GM10266 (cell line): ENCODE measurements around the gene ARFGAP3.

Experiments used
- DNase-seq: peaks from one replicate; pipeline ENCODE4 v3.0.0; 2012; ENCODE audit errors: extremely low spot score
- TF ChIP-seq, protein P1 (sequence below): IDR thresholded peaks from 2 replicates; pipeline ENCODE4 v1.5.1; 2012; ENCODE audit warnings: mild to moderate bottlenecking, low read depth; ENCODE audit not compliant: control insufficient read depth, insufficient read depth; ENCODE audit errors: missing control alignments

ARFGAP3 gene

DNA sequence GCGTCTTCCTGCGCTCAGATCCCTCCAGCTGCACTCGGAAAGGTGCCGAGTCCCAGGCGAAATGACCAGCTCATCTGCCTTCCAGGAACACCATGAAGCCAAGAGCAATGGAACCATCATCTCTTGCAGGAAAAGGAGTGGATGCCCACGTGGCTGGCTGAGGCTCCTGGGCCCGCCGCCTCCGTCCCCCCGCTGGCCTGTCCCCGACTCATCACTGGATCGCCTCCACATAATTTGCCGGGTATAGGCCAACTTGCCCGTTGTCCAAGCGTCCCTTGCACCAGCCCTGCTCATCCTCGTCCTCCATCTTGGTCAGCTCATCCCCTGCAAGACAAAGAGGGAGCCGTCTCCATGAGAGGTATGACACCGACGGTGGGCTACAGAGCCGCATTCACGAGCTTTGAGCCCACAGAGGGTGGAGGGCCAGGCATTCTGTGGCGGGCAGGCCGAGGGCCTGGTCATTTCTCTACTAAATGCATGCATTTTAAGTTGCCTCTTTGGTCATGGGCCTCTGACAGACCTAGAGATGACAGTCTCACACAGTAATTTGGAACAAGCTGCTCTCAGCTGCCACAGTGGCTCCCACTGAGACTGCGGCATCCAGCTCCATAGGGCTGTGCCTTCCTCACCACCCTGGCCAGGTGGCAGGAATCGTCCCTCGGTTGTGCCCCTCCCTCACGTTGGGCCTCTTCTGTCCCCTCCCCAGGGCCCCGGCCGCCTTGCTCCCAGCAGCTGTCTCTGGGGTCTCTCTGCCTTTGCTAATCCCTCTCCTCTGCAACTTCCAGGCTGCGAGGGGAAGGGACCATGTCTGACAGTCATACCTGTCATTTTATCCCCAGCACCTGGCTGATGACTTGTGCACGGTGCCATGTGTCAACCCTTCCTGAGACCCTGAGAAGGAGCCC, 14.3 kb upstream of the ARFGAP3 start:
- DNase-seq = no peak
- TF ChIP-seq, protein P1, sequence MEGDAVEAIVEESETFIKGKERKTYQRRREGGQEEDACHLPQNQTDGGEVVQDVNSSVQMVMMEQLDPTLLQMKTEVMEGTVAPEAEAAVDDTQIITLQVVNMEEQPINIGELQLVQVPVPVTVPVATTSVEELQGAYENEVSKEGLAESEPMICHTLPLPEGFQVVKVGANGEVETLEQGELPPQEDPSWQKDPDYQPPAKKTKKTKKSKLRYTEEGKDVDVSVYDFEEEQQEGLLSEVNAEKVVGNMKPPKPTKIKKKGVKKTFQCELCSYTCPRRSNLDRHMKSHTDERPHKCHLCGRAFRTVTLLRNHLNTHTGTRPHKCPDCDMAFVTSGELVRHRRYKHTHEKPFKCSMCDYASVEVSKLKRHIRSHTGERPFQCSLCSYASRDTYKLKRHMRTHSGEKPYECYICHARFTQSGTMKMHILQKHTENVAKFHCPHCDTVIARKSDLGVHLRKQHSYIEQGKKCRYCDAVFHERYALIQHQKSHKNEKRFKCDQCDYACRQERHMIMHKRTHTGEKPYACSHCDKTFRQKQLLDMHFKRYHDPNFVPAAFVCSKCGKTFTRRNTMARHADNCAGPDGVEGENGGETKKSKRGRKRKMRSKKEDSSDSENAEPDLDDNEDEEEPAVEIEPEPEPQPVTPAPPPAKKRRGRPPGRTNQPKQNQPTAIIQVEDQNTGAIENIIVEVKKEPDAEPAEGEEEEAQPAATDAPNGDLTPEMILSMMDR = no peak

DNA sequence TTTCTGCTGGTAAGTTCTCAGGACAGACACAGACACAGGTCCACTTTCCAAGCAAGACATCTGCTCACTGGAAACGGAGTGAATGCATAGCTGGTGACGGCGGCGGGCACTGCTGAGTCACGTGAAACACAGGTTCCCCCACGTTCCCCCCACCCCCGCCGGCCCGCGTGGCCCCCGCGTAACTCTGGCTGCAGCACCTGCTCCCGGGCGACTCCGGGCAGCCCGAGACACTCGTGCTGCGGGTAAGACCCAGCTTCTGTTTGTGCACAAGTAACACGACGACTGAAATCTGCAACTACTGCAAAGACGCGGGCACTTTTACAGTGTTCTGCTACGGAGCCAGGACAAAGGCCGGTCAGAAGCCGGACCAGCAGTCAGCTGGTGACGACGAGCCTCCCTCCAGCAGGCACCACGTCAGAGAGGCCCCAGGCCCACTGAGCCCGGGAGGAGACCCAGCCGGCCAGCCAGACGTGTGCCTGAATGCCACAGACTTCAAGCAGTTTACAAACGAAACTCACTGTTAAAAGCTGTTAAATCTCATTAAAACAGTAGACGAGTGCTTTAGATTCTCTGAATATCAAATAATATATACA, 12.9 kb upstream of the ARFGAP3 start:
- TF ChIP-seq, protein P1 = no peak
- no peak for DNase-seq

DNA sequence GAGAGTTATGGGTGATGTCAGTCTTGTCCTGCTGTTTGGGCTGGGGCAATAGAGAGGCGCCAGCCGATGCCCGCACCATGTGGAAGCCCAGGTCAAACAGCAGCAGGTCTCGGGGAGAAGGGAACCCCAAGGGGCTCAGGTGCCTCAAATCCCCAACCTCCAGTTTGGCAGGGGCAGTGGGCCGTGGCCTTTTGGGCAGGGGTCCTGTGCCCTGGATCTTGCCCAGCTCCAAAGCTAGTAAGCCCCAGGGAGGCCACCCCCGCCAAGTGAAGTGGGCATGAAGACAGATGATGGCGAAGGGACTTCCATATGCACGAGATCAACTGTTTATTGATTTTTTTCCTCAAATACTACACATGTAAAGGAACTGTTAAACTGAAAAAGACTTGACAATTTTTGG, 12.4 kb upstream of the ARFGAP3 start:
- DNase-seq = no peak
- TF ChIP-seq, protein P1 = no peak

DNA sequence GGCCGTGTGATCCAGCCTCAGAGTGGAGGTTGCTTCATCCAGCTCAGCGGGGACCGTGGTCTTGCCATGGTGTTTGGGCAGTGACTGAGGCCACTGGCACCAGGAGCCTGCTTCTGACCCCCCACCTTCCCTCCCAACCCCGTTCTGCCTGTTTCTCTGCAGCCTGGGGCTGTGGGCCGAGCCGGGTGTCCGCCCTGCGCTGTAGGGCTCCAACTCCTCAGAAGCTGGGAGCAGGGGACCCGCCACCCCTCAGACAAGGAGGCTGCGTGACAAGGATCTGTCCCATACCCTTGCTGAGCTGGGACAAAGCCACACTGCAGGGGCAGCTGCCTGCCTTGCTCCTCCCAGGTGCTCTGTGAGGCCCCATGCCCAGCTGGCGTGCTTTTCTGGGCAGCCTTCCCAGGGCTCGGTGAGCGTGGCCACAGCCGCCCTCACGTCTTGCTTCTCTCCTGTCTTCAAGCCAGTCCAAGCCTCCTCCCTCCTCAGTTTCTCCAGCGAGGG, 11.7 kb upstream of the ARFGAP3 start:
- DNase-seq = no peak
- TF ChIP-seq, protein P1 = no peak

DNA sequence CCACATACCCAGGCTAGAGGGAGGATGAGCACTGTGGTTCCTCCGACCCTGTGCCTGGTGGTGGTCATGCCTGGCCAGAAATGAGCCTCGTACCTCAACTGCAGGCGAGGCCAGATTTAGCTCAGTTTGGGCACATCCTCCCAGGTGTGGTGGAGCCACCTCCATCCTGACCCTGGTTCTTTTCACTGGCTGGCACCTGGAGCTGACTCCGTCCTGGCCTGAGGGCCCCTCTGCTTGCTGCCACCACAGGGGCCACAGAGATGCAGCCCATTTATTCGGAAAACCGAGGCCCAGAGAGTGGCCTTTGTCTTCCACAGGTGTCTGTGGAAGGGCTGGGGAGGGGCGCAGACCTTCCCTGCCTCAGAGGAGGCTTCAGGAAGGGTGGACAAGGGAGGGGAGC, 9.0 kb upstream of the ARFGAP3 start:
- no peak for DNase-seq
- TF ChIP-seq, protein P1 = no peak

DNA sequence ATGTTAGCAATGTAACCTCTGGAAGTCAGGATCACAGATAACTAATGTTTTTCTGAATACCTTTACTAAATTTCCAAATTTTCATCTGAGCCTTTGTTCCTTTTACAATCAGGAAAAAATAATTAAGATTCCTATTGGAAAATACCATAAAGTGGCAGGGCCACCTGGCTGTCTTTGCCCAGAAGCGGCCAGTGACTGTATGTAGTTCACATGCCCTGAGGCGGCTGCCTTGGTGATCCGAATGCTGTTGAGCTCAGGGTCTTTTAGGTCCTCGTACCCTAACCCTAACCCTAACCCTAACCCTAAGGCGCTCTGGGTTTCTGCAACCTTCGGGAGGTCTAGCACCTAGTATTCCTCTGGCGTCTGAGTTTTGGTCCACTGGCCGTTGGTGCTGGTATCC, 8.5 kb upstream of the ARFGAP3 start:
- no peak for DNase-seq
- TF ChIP-seq, protein P1 = no peak
